ENCODE results near the gene TYROBP.
"Not testable (repeated sequence)": the region's sequence is repeated elsewhere in the genome, so short reads cannot be mapped to it uniquely, and the experiment has no call there.

Gene TYROBP

DNA sequence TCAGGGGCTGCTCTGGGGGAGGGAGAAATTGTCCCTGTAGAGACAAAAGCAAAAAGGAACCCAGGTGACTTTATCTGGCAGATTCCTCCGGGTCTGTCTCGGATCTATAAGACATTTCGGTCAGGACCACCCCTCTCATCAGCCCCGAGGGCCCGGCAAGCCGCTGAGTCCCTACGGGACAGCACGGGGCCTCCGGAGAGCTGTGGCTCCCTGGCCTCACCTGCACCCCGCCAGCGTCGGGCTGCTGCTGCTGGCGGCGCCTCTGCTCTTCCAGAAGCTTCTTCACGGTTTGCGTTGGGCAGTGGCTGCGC lies 9.6 kb downstream of the TYROBP start:
- no peak for DNase-seq

DNA sequence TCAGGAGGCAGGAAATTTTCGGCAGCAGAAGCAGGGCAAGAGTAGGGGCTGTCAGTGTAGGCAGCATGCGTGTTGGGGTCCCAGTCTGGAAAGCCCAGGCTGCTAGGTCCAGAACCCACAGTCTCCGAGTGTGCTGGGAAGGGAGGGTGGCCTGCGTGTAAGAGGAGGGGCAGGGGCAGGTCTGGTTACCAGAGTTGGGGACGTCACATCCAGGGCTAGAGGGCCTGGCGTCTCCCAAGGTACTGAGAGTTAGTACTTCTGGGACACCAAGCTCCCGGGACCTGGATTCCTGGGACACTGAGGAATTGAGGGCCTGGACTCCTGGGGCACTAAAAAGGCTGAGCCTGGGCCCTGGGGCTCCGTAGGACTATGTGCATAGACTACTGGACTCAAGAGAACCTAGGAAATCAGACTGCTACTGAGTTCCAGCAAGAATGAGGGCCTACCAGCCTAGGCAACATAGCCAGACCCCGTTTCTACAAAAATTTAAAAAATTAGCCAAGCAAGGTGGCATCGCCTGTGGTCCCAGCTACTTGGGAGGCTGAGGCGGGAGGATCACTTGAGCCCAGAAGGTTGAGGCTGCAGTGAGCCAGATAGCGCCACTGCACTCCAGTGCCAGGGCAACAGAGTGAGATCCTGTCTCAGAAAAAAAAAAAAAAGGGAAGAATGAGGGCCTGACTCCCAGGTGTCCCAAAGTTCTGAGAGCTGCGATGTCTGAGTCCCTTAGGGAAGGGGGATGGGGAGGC lies 10.2 kb downstream of the TYROBP start:
- DNase-seq, result no peak

DNA sequence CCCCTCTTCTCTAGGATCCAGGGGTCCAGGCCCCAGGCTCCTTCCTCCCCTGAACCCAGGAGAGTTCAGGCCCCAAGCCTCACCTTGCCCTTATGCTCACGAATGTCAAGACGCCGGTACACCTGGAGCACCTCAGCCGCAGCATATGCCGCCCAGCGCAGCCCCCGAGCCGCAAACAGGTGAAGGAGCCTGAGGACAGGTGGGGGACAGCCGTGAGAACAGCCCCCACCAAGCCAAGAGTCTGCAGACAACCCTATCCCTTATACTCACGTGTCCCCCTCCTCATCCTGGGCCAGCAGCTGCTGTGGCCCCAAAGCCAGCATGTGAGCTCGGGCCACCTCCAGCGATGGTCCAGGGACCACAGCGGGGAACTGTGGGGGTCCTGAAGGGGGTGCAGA lies 11.5 kb downstream of the TYROBP start:
- DNase-seq, result no peak

DNA sequence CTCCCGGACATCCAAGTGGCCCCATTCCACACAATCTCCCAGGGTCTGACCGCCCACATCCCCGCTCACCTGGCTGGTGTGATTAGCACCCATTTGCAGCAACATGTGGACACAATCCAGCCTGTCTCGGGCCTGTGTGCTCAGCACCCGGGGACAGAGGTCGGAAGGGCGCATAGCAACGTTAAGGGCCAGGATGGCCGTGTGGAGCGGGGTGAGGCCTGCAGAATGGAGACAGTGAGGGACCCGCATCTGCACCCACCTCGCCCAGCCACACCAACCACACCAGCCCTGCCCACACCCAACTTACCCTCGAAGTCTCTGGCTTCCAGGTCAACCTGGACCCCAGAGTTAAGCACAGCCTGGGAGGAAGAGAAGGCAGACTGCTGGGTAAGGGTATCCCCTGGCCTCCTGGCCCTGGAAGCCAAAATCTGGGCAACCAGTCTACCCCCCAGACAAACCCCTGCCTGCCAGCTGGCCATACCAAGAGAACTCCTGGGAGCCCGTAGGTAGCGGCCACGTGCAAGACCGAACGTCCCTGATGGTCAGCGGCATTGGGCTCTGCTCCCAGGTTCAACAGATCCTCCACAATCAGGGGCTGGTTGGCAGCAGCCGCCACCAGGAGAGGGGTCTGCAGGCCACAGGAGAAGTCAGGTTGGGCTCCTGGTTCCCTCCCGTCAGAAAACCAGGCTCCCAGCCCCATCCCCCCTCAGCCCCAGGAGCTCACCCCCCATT lies 12.0 kb downstream of the TYROBP start:
- DNase-seq, result no peak

DNA sequence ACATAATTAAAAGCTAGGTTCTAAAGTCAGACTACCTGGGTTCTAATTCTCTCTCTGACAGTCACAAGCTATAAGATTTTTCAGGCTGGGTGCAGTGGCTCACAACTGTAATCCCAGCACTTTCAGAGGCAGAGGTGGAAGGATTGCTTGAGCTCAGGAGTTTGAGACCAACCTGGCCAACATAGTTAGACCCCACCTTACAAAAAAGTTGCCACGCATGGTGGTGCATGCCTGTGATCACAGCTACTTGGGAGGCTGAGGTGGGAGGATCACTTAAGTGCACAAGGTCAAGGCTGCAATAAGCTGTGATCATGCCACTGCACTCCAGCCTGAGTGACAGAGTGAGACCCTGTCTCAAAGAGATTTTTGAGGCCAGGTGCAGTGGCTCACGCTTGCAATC lies 13.8 kb downstream of the TYROBP start:
- DNase-seq, result no peak

DNA sequence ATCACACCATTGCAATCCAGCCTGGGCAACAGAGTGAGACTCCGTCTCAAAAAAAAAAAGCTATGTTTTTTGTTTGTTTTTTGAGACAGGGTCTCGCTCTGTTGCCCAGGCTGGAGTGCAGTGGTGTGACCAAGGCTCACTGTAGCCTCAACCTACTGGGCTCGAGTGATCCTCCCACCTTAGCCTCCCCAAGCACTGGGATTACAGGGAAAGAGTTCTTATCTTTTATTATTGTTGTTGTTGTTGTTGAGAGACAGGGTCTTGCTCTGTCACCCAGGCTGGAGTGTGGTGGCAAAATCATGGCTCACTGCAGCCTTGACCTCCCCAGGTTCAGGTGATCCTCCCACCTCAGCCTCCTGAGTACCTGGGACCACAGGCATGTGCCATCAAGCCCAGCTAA lies 16.3 kb downstream of the TYROBP start:
- not testable (repeated sequence) for DNase-seq

DNA sequence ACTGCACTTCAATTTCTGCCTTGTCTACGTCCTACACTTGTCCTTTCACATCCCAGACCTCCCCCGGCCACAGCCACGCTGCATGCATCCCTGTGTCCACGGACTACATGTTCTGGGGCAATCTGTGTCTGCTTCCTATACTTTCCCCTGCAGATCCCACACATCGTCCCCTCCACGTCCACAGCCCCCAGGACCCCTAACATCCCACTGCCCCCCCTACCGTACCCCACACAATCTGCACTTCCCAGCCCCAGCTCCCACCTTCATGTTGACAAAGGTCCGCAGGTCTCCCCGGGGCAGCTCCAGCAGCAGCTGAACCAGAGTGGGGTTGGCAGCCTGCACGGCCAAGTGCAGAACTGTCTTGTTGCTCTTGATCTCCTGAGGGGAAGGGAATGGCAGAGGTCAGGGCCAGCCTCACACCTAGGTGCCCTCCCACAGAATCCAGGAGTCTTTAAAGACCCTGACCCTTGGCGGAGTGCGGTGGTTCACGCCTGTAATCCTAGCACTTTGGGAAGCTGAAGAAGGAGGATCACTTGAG lies 17.9 kb downstream of the TYROBP start:
- DNase-seq, result no peak

DNA sequence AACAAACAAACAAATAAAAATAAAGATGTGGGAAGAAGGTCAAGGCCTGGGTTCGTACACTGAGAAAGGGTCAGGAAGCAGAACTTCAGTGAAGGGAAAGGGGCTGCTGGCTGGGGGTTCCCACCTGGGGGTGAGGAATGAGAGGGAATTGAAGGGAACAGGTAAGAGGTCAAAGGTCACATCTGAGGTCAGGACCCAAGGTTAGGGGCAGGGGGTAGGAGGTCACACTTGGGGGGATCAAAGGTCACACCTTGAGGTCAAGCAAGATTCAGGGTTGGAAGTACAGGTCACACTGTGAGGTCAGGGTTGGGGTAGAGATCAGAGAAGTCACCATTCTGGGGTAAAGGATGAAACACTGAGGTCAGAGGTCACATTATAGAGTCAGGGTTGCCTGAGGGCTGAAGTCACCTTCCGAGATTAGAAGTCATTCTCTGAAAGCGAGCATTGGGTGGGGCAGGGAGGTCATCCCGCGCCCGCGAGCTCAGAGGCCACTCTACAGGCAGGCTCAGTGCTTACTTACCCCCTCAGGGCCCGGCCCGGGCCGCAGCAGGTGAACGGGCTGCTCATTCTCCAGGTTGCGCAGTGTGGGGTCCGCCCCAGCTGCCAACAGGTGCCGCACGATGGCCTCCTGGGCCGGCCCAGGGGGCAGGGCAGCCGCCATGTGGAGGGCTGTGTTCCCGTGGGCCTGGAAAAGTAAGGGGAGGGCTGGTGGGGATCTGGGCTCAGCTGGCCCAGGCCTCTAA lies 18.6 kb downstream of the TYROBP start:
- no peak for DNase-seq

DNA sequence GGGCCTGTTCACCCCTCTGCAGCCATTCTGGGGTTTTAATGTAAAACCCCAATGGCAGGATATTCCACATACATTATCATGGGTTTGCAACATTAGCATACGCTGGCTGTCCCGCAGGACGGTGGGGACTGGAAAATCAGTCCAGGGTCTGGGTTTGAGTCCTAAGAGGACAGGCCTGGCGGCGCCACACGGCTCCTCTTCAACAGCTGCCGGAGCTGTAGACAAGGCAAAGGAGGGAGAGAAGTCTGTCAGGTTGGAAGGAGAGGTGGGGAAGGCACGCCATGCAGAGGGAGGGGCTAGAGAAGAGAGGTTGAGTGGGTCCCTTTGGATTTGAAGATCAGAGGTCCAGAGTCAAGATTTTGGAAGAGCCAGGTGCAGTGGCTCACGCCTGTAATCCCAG lies 19.7 kb downstream of the TYROBP start:
- no peak for DNase-seq

DNA sequence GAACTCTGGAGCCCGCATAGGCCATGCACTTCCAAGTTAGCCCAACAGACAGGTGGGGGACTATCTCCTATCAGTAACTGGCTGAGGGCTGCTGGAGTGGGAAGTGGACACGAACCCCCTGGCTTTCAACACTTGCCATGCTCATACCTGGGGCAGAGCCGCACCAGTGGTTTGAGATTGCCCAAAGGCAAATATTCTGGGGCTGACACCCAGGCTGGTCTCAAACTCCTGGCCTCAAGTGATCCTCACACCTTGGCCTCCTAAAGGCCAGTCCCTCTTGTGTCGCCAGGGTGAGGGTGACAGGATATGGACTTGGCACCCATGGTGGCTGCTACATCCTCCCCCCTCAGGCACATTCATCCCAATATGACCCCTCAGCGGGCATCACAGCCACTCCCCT lies 20.9 kb downstream of the TYROBP start:
- no peak for DNase-seq

DNA sequence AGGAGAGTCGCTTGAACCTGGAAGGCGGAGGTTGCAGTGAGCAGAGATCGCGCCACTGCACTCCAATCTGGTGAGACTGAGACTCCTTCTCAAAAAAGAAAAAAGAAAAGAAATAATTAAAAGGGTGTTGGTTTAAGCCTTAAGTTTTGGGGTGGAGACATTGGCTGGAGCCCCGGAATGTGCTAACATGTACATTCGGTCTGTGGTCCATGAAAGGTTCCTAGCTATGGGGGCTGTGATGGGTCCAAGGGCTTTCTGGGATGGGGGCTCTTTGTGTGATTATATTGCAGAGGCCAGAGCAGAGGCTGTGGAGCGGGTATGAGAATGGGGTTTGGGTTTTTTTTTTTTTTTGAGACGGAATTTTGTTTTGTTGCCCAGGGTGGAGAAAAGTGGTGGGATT lies 22.2 kb downstream of the TYROBP start:
- no peak for DNase-seq

DNA sequence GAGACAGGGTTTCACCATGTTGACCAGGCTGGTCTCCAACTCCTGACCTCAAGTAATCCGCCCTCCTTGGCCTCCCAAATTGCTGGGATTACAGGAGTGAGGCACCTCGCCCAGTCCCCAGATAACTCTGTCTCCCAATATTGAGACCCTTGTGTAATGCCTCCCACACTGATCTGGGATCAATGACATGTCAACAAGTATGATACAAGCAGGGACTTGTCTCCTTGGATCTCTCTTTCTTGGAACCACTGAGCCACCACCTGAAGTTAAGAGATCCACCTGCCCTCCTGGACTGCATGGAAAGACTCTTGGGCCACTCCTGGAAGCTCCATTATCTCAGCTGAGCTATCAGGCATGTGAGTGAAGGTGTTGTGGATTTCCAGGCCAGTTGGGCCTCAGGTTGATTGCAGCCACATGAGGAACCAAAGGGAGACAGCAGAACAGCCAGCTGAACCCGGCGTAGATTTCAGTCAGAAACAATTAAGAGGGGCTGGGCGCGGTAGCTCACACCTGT lies 22.8 kb downstream of the TYROBP start:
- DNase-seq, result no peak

DNA sequence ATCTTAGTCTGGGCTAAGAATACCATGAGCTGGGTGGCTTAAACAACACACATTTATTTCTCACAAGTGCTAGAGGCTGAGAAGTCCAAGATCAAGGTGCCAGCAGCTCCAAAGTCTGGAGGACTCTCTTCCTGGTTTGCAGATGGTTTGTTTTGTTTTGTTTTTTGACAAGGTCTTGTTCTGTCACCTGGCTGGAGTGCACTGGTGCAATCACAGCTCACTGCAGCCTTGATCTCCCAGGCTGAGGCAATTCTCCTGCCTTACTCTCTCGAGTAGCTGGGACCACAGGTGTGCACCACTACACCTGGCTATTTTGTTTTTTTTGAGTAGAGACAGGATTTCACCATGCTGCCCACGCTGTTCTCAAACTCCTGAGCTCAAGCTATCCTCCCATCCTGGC lies 24.2 kb downstream of the TYROBP start:
- DNase-seq, result no peak

DNA sequence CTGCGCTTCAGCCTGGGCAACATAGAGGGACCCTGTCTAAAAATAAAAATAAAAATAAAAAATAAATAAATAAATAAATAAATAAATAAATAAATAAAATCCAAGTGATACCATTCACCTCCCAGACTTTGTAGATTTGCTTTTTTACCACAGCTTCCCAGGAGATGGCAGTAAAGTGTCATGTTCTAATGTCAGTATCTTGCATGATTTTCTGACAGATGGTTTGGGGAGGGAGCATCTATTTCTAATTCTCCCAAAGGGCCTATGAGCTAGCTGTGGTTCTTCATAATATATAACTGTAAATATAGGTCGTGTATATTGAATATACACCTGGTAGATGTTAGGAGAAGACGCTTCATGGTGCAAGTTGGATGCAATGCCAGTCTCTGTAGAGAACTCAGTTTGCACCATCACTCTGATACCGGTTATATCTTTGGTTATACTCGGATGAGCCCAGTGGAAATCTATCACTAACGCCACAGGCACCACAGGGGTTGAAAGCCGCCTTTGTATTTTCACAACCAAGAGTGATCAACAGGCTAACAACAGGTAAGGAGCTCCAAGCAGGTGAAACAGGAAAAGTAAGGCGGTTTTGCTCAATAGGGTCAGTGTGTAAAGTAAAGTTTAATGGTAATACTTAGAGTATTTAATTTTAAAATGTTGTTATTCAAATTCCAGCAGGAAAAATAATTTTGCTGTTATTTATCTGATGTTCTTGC lies 25.8 kb downstream of the TYROBP start:
- DNase-seq, result peak; percentile 76

DNA sequence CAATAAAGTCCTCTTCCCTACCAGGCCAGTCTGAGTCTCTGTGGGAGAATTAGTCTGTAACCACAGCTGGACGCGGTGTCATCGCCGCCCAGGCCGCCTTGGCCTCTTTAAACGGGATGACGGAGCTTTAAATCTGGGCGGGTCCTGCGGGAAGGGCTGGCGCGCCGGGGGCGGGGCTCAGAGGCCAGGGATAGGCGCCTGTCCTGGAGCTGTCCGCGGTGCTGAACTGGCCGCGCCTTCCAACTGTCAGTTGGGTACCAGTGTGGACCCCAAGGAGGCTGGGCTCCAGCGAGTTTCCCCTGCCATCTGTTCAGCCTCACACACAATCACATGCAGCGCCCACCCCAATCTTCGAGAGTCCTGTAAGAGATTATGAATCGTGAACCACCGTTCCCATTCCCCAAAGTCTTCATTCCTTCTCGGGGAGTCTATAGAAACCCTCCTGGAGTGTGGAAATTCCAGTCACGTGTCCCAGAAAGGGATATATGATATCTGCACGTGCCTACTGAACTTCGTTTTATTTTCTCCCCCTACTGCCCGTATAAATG lies 28.3 kb downstream of the TYROBP start:
- DNase-seq, result peak; percentile 69

DNA sequence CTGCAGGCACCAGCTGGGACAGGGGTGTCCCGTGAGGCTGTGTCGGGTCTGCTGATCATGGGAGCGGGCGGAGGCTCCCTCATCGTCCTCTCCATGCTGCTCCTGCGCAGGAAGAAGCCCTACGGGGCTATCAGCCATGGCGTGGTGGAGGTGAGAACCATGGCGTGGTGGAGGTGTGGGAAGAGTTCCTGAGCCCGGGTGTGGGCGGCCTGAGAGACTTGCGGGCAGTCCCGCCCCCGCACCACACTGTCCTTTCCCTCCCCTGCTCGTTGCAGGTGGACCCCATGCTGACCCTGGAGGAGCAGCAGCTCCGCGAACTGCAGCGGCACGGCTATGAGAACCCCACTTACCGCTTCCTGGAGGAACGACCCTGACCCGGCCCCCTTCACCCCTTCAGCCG lies 29.0 kb downstream of the TYROBP start:
- no peak for DNase-seq

DNA sequence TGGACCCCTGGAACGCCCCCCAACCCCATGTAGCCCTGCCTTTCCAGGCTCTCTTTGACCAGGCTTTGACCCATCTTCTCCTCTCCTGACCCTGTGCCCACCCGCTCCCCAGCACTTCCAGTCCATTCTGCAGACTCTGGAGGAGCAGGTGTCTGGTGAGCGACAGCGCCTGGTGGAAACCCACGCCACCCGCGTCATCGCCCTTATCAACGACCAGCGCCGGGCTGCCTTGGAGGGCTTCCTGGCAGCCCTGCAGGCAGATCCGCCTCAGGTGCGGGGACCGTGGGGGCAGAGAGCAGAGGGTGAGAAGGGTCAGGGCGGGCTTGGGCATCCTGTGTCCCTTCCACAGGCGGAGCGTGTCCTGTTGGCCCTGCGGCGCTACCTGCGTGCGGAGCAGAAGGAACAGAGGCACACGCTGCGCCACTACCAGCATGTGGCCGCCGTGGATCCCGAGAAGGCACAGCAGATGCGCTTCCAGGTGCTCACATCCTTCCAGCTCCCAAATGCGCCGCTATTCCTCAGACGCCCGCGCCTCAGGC lies 33.6 kb downstream of the TYROBP start:
- DNase-seq, result no peak

DNA sequence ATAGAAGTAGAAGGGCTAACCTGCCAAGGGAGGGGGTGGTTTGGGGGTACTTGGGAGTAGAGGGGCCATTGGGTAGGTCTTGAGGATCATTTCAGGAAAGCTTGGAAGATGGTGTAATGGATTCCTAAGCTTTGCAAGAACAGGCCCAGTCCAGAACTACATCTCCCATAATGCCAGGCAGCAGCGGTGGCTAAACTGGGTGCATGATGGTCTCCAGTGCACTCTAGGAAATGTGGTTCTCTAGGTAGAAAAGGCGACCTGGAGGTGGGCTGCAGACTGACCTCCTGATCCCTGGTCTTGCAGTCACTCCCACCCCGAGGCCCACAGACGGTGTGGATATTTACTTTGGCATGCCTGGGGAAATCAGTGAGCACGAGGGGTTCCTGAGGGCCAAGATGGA lies 35.9 kb downstream of the TYROBP start:
- DNase-seq, result no peak

DNA sequence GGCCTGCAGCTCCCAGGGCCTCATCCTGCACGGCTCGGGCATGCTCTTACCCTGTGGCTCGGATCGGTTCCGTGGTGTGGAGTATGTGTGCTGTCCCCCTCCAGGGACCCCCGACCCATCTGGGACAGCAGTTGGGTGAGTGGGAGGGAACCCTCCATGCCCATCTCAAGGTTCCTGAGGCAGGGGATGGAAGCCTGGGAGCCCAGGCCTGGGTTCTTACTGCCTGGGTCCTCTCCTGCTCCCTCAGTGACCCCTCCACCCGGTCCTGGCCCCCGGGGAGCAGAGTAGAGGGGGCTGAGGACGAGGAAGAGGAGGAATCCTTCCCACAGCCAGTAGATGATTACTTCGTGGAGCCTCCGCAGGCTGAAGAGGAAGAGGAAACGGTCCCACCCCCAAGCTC lies 36.5 kb downstream of the TYROBP start:
- DNase-seq, result no peak

DNA sequence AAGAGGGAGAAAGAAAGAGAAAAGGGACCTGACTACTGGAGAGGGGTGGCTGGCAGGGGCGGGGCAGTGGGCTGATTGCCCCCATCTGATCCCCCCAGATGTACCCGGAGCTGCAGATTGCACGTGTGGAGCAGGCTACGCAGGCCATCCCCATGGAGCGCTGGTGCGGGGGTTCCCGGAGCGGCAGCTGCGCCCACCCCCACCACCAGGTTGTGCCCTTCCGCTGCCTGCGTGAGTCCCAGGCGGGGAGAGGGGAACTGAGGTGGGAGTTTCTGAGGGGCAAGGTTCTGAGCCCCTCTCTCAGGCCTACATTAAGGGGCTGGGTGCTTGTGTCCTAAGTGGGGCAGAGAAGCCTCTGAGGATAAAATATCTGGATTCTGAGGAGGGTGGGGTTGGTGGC lies 37.3 kb downstream of the TYROBP start:
- no peak for DNase-seq

DNA sequence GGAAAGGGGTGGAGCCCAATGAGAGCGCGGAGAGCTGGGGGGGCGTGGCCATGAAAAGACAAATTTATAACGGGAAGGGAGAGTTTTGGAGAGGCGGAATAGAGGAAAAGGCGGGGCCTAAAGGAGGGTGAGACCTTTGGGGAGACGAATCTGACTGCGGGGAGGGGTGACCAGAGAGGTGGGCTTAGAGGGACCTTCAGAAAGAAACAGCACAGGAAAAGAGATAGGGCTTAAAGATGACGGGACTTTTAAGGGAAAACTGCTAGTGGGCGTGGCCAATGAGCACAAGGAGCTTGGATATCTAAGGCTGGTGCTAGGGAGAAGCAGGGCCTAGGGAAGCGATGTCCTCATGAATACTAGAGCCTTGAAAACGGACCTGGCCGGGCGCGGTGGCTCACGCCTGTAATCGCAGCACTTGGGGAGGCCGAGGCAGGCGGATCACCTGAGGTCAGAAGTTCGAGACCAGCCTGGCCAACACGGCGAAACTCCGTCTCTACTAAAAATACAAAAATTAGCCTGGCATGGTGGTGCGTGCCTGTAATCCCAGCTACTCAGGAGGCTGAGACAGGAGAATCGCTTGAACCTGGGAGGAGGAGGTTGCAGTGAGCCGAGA lies 37.9 kb downstream of the TYROBP start:
- DNase-seq, result not testable (repeated sequence)

Data from NCI-H510A treated with DMSO at 0.1 percent for 48 hours (cell line).